ENCODE measurements around the gene CUL4A.

CUL4A gene

DNA sequence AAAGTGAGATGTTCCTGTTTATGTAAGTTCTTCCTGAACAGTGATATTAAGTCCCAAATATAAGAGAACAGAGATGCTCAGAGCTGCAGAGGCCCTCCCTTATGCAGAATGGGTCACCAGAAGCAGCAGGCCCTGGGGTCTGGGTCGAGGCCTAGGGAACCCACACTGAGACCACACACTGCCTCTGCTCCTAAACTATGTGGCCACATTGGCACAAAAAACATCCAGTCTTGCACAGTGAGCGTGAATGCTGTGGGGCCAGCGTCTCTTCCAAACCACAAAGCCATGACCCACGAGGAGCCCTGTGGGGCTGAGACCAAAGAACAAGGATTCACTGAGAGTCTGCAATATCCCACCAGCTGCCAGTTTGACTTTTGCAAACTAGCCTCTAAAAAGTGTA lies 27.4 kb upstream of the CUL4A start:
- Histone ChIP-seq H3F3A (ENCODE audit: insufficient read depth, low read length) (no peaks in the 10 kb centered on the region), H3K36me3 (ENCODE audit: insufficient read depth, low read length) (peaks cover 91% of the 10 kb centered on the region), H3K27me3 (ENCODE audit: insufficient read depth, low read length) (no peaks in the 10 kb centered on the region), H4K20me1 (ENCODE audit: insufficient read depth, low read length) (no peaks in the 10 kb centered on the region), H2AFZ (ENCODE audit: low read length) (no peak overlapping the region), H3K4me3 (ENCODE audit: low read depth, low read length, poor library complexity, severe bottlenecking) (no peak overlapping the region), H3K9ac (ENCODE audit: low read length) (no peak overlapping the region), H3K9me3 (ENCODE audit: low read length) (no peaks in the 10 kb centered on the region), H3K4me2 (ENCODE audit: low read length) (no peak overlapping the region), H3K4me1 (ENCODE audit: insufficient read depth, low read length, severe bottlenecking) (no peaks in the 10 kb centered on the region), H3K79me2 (ENCODE audit: insufficient read depth, low read length) (no peaks in the 10 kb centered on the region), H3K27ac (ENCODE audit: low read depth, low read length, poor library complexity, severe bottlenecking) (no peak overlapping the region), H3K9me2 (ENCODE audit: low read depth, low read length) (no peaks in the 10 kb centered on the region)
- TF ChIP-seq, protein P1, sequence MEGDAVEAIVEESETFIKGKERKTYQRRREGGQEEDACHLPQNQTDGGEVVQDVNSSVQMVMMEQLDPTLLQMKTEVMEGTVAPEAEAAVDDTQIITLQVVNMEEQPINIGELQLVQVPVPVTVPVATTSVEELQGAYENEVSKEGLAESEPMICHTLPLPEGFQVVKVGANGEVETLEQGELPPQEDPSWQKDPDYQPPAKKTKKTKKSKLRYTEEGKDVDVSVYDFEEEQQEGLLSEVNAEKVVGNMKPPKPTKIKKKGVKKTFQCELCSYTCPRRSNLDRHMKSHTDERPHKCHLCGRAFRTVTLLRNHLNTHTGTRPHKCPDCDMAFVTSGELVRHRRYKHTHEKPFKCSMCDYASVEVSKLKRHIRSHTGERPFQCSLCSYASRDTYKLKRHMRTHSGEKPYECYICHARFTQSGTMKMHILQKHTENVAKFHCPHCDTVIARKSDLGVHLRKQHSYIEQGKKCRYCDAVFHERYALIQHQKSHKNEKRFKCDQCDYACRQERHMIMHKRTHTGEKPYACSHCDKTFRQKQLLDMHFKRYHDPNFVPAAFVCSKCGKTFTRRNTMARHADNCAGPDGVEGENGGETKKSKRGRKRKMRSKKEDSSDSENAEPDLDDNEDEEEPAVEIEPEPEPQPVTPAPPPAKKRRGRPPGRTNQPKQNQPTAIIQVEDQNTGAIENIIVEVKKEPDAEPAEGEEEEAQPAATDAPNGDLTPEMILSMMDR (IDR thresholded peaks at IDR 0.05; ENCODE audit: low read length) = no peak
- no peak for TF ChIP-seq EZH2 (IDR thresholded peaks at IDR 0.05; ENCODE audit: borderline replicate concordance, low read length)

DNA sequence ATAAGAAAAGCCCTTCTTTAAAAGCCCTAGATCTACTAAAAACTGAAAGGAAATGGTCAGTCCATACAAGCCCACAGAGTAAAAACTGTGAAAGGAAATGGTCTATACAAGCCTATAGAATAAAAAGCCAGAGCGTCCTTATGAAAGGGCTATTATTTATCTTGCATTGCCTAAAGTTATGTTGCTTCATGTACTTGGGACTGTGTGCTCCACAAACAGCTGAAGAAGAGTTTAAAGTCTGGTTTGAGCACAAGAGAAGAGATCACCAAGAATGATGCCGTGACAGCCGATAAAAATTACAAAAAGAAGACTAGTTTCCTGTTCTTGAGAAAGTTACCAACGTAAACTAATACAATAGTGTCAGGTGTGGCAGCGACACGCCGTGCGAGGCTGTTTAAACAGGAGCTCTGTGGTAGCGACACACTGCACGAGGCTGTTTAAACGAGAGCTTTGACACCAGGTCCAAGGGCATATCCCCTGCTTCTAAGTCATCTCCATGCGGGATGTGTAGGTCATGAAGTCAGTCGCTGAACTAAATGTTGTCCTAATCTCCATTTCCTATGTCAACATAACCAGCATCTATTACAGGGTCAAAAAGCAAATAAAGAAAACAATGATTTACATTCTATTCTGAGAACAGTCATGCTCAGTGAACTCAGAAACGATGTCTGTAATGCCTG lies 25.8 kb upstream of the CUL4A start:
- Histone ChIP-seq H3K9me3 (ENCODE audit: low read length) (no peaks in the 10 kb centered on the region), H3K4me2 (ENCODE audit: low read length) (no peak overlapping the region), H3K36me3 (ENCODE audit: insufficient read depth, low read length) (peaks cover 92% of the 10 kb centered on the region), H3K9me2 (ENCODE audit: low read depth, low read length) (no peaks in the 10 kb centered on the region), H3K9ac (ENCODE audit: low read length) (no peak overlapping the region), H3K79me2 (ENCODE audit: insufficient read depth, low read length) (no peaks in the 10 kb centered on the region), H3K27ac (ENCODE audit: low read depth, low read length, poor library complexity, severe bottlenecking) (no peak overlapping the region), H4K20me1 (ENCODE audit: insufficient read depth, low read length) (no peaks in the 10 kb centered on the region), H2AFZ (ENCODE audit: low read length) (no peak overlapping the region), H3K27me3 (ENCODE audit: insufficient read depth, low read length) (no peaks in the 10 kb centered on the region), H3K4me3 (ENCODE audit: low read depth, low read length, poor library complexity, severe bottlenecking) (no peak overlapping the region), H3K4me1 (ENCODE audit: insufficient read depth, low read length, severe bottlenecking) (no peaks in the 10 kb centered on the region), H3F3A (ENCODE audit: insufficient read depth, low read length) (no peaks in the 10 kb centered on the region)
- TF ChIP-seq, protein P1 (IDR thresholded peaks at IDR 0.05; ENCODE audit: low read length) = no peak
- TF ChIP-seq EZH2 (IDR thresholded peaks at IDR 0.05; ENCODE audit: borderline replicate concordance, low read length) = no peak

- Histone ChIP-seq H3K27ac (ENCODE audit: low read depth, low read length, poor library complexity, severe bottlenecking) (no peak overlapping the region), H2AFZ (ENCODE audit: low read length) (no peak overlapping the region), H3K9me3 (ENCODE audit: low read length) (no peaks in the 10 kb centered on the region), H3K9ac (ENCODE audit: low read length) (no peak overlapping the region), H3K4me1 (ENCODE audit: insufficient read depth, low read length, severe bottlenecking) (no peaks in the 10 kb centered on the region), H3F3A (ENCODE audit: insufficient read depth, low read length) (no peaks in the 10 kb centered on the region), H3K79me2 (ENCODE audit: insufficient read depth, low read length) (no peaks in the 10 kb centered on the region), H3K9me2 (ENCODE audit: low read depth, low read length) (no peaks in the 10 kb centered on the region), H4K20me1 (ENCODE audit: insufficient read depth, low read length) (no peaks in the 10 kb centered on the region), H3K27me3 (ENCODE audit: insufficient read depth, low read length) (no peaks in the 10 kb centered on the region), H3K4me2 (ENCODE audit: low read length) (no peak overlapping the region), H3K36me3 (ENCODE audit: insufficient read depth, low read length) (peaks cover 92% of the 10 kb centered on the region), H3K4me3 (ENCODE audit: low read depth, low read length, poor library complexity, severe bottlenecking) (no peak overlapping the region)
- TF ChIP-seq EZH2 (IDR thresholded peaks at IDR 0.05; ENCODE audit: borderline replicate concordance, low read length) = no peak
- TF ChIP-seq, protein P1 (IDR thresholded peaks at IDR 0.05; ENCODE audit: low read length) = no peak
Observed at GRCh38 chr13:113184568-113185440, 24.6 kb upstream of the CUL4A start.
